ENCODE measurements around the gene LRTM2. TPM values are rescaled to one million over a fixed set of nuclear protein-coding genes. Genes with fewer than 3 reads are reported as not detected.

LRTM2 gene
- total RNA-seq, 4 donors from 2014 or later: not detected

- TF ChIP-seq, protein P1, sequence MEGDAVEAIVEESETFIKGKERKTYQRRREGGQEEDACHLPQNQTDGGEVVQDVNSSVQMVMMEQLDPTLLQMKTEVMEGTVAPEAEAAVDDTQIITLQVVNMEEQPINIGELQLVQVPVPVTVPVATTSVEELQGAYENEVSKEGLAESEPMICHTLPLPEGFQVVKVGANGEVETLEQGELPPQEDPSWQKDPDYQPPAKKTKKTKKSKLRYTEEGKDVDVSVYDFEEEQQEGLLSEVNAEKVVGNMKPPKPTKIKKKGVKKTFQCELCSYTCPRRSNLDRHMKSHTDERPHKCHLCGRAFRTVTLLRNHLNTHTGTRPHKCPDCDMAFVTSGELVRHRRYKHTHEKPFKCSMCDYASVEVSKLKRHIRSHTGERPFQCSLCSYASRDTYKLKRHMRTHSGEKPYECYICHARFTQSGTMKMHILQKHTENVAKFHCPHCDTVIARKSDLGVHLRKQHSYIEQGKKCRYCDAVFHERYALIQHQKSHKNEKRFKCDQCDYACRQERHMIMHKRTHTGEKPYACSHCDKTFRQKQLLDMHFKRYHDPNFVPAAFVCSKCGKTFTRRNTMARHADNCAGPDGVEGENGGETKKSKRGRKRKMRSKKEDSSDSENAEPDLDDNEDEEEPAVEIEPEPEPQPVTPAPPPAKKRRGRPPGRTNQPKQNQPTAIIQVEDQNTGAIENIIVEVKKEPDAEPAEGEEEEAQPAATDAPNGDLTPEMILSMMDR (IDR thresholded peaks at IDR 0.05): no peak
- peaks cover 32% of the 10 kb centered on the region for H3K27me3 ChIP-seq
- ATAC-seq: no peak
- H3K9me3 ChIP-seq: no peaks in the 10 kb centered on the region
- WGBS, 2 donors (ENCODE audit: low coverage in 1 of 2): 91% methylated on average over 9 of the region's 14 CpGs; no CpG with 5 or more reads in 1 of the 2 donors
- no peaks in the 10 kb centered on the region for H3K36me3 ChIP-seq
- no peaks in the 10 kb centered on the region for H3K4me1 ChIP-seq
- H3K4me3 ChIP-seq: no peak overlapping the region
- H3K27ac ChIP-seq: no peak overlapping the region
Observed at GRCh38 chr12:1845427-1845826, 25.1 kb downstream of the LRTM2 start.

DNA sequence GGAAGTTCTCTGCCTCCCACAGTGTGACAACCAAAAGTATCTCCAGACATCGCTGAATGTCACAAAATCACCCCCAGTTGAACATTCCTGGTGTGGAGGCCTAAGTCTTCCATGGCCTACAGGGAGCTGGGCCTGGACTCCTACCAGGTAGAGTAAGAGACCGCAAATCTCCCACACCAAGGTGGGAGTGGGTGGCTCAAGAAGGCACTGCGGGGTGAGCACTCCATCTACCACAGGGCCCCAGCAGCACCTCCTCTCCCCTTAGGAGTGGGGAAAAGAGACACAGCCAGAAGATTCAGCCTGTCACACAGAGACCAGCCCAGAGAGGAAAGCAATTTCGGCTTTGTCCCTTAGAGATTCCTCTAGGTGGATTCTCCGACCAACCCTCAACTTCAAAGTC is 25.5 kb downstream of the LRTM2 start:
- TF ChIP-seq POLR2AphosphoS5 (IDR thresholded peaks at IDR 0.05) (no peak), EP300 (IDR thresholded peaks at IDR 0.05) (no peak), POLR2A (IDR thresholded peaks at IDR 0.05) (no peak)
- TF ChIP-seq, protein P1 (IDR thresholded peaks at IDR 0.05): no peak
- H3K9me3 ChIP-seq: no peaks in the 10 kb centered on the region
- WGBS, 2 donors (ENCODE audit: low coverage in 1 of 2): 83% methylated on average over 3 of the region's 5 CpGs; no CpG with 5 or more reads in 1 of the 2 donors

DNA sequence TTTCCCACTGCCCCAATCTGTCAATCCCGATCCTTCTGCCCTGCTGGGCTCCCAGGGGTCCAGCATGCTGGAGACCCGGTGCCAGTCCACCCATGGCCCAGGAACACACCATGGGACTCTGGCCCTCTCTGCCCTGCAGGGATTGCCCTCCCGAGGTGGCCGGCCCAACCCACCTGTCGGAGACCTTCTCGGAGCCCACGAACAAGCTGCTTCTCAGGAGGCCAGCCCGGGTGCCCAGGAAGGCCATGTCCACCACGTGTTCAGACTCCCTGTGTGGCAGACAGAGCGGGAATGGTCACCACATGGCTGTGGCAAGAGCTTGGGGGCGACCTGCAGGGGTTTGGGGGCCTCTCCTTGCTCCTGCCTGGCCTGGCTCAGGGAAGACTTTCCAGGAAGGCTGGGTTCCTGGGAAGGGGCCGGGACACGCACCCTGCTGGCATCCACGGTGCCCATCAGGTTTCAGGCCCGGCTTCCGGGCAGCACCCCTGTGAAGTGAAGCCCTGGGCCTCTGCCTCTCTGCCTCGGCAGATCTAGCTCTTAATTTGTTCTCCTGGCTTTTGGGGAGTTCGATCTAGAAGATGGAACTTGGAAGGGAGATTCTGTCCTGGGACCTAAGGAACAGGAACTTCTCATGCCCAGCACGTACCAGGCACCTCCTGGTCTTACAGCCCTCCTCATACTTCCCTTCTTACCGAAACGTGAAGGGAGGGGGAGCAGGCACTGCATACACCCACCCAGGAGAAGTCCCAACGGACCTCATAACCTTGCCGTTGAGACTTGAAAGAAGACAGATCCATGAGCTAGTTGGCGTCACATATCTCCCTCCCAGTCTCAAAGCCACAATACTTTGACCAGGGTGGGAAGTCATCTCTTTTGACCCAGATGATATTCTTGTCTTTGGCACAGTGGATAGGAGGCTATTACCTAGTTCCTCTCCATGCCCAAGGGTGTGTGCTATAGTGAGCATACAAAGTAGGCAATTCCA is 26.3 kb downstream of the LRTM2 start:
- peaks cover 32% of the 10 kb centered on the region for H3K27me3 ChIP-seq
- WGBS, 2 donors (ENCODE audit: low coverage in 1 of 2): 100% methylated on average over 1 of the region's 24 CpGs; no CpG with 5 or more reads in 1 of the 2 donors
- H3K9me3 ChIP-seq: no peaks in the 10 kb centered on the region
- H3K4me3 ChIP-seq: no peak overlapping the region
- TF ChIP-seq POLR2AphosphoS5 (IDR thresholded peaks at IDR 0.05): no peak
- no peak for TF ChIP-seq POLR2A (IDR thresholded peaks at IDR 0.05)
- TF ChIP-seq, protein P1 (IDR thresholded peaks at IDR 0.05): no peak
- no peak for TF ChIP-seq EP300 (IDR thresholded peaks at IDR 0.05)
- ATAC-seq: no peak
- no peak overlapping the region for H3K27ac ChIP-seq
- no peaks in the 10 kb centered on the region for H3K4me1 ChIP-seq
- H3K36me3 ChIP-seq: no peaks in the 10 kb centered on the region

More for the DNA sequence above, 25.5 kb downstream of the LRTM2 start:
- Histone ChIP-seq H3K36me3 (no peaks in the 10 kb centered on the region), H3K4me3 (no peak overlapping the region), H3K27me3 (peaks cover 32% of the 10 kb centered on the region), H3K4me1 (no peaks in the 10 kb centered on the region), H3K27ac (no peak overlapping the region)
- no peak for ATAC-seq

- Histone ChIP-seq H3K4me1 (no peaks in the 10 kb centered on the region), H3K9me3 (no peaks in the 10 kb centered on the region), H3K36me3 (no peaks in the 10 kb centered on the region), H3K27me3 (peaks cover 25% of the 10 kb centered on the region), H3K4me3 (no peak overlapping the region), H3K27ac (no peak overlapping the region)
- ATAC-seq: no peak
- WGBS, 2 donors (ENCODE audit: low coverage in 1 of 2): 65% methylated on average over 3 of the region's 4 CpGs; no CpG with 5 or more reads in 1 of the 2 donors
- TF ChIP-seq, protein P1 (IDR thresholded peaks at IDR 0.05): no peak
- TF ChIP-seq POLR2AphosphoS5 (IDR thresholded peaks at IDR 0.05) (no peak), POLR2A (IDR thresholded peaks at IDR 0.05) (no peak), EP300 (IDR thresholded peaks at IDR 0.05) (no peak)
Observed at GRCh38 chr12:1847411-1847810, 27.0 kb downstream of the LRTM2 start.

GRCh38 chr12:1848146-1848545 is 27.8 kb downstream of the LRTM2 start:
- WGBS, 2 donors (ENCODE audit: low coverage in 1 of 2): 65 to 83% methylated on average over 7 to 8 of the region's 10 CpGs
- no peaks in the 10 kb centered on the region for H3K4me1 ChIP-seq
- no peak overlapping the region for H3K4me3 ChIP-seq
- peaks cover 18% of the 10 kb centered on the region for H3K27me3 ChIP-seq
- H3K9me3 ChIP-seq: no peaks in the 10 kb centered on the region
- ATAC-seq: no peak
- no peak overlapping the region for H3K27ac ChIP-seq
- H3K36me3 ChIP-seq: no peaks in the 10 kb centered on the region
- TF ChIP-seq, protein P1 (IDR thresholded peaks at IDR 0.05): no peak
- TF ChIP-seq EP300 (IDR thresholded peaks at IDR 0.05): no peak
- TF ChIP-seq POLR2A (IDR thresholded peaks at IDR 0.05): no peak
- TF ChIP-seq POLR2AphosphoS5 (IDR thresholded peaks at IDR 0.05): no peak

Data from gastroesophageal sphincter (tissue), 4 donors.